ENCODE data around the gene ADARB1.

Gene ADARB1

GRCh38 chr21:45153358-45154318 lies 79.3 kb downstream of the ADARB1 start:
- Histone ChIP-seq H4K20me1 (ENCODE audit: low read depth, low read length) (no peaks in the 10 kb centered on the region), H3K4me2 (ENCODE audit: low read depth, low read length, poor library complexity, severe bottlenecking) (no peak overlapping the region), H3K36me3 (ENCODE audit: low read length) (no peaks in the 10 kb centered on the region), H3K27me3 (ENCODE audit: low read length) (no peaks in the 10 kb centered on the region), H3K4me3 (ENCODE audit: insufficient read depth, low read length, poor library complexity, severe bottlenecking) (no peak overlapping the region), H3K9me3 (ENCODE audit: insufficient read depth, low read length) (no peaks in the 10 kb centered on the region), H3F3A (ENCODE audit: insufficient read depth) (no peaks in the 10 kb centered on the region), H3K27ac (ENCODE audit: low read depth, low read length) (no peak overlapping the region), H3K79me2 (ENCODE audit: insufficient read depth, low read length) (no peaks in the 10 kb centered on the region), H3K9ac (ENCODE audit: low read length) (no peak overlapping the region), H3K9me2 (replicated peaks; ENCODE audit: insufficient read depth, low read length) (no peaks in the 10 kb centered on the region), H2AFZ (ENCODE audit: low read depth, low read length, severe bottlenecking) (no peak overlapping the region)
- TF ChIP-seq EZH2phosphoT487 (conservative IDR thresholded peaks at IDR 0.05; ENCODE audit: low read length) = no peak
- TF ChIP-seq CTCF (IDR thresholded peaks at IDR 0.05; ENCODE audit: insufficient read depth, low read length, poor library complexity, severe bottlenecking) = no peak

GRCh38 chr21:45154511-45155508 lies 80.4 kb downstream of the ADARB1 start:
- H3K4me2 ChIP-seq (ENCODE audit: low read depth, low read length, poor library complexity, severe bottlenecking) = no peak overlapping the region

GRCh38 chr21:45155910-45156309 lies 81.5 kb downstream of the ADARB1 start:
- H4K20me1 ChIP-seq (ENCODE audit: low read depth, low read length) = no peaks in the 10 kb centered on the region
- H3F3A ChIP-seq (ENCODE audit: insufficient read depth) = no peaks in the 10 kb centered on the region
- H3K36me3 ChIP-seq (ENCODE audit: low read length) = no peaks in the 10 kb centered on the region
- H3K27ac ChIP-seq (ENCODE audit: low read depth, low read length) = no peak overlapping the region
- no peak overlapping the region for H3K4me2 ChIP-seq (ENCODE audit: low read depth, low read length, poor library complexity, severe bottlenecking)
- H3K27me3 ChIP-seq (ENCODE audit: low read length) = no peaks in the 10 kb centered on the region
- H2AFZ ChIP-seq (ENCODE audit: low read depth, low read length, severe bottlenecking) = no peak overlapping the region
- H3K9me2 ChIP-seq (replicated peaks; ENCODE audit: insufficient read depth, low read length) = no peaks in the 10 kb centered on the region
- H3K79me2 ChIP-seq (ENCODE audit: insufficient read depth, low read length) = no peaks in the 10 kb centered on the region
- no peak overlapping the region for H3K9ac ChIP-seq (ENCODE audit: low read length)
- H3K4me3 ChIP-seq (ENCODE audit: insufficient read depth, low read length, poor library complexity, severe bottlenecking) = no peak overlapping the region
- H3K9me3 ChIP-seq (ENCODE audit: insufficient read depth, low read length) = no peaks in the 10 kb centered on the region
- no peak for TF ChIP-seq EZH2phosphoT487 (conservative IDR thresholded peaks at IDR 0.05; ENCODE audit: low read length)
- no peak for TF ChIP-seq CTCF (IDR thresholded peaks at IDR 0.05; ENCODE audit: insufficient read depth, low read length, poor library complexity, severe bottlenecking)

More at GRCh38 chr21:45154511-45155508, 80.4 kb downstream of the ADARB1 start:
- Histone ChIP-seq H3K9me3 (ENCODE audit: insufficient read depth, low read length) (no peaks in the 10 kb centered on the region), H3K4me3 (ENCODE audit: insufficient read depth, low read length, poor library complexity, severe bottlenecking) (no peak overlapping the region), H3K9me2 (replicated peaks; ENCODE audit: insufficient read depth, low read length) (no peaks in the 10 kb centered on the region), H4K20me1 (ENCODE audit: low read depth, low read length) (no peaks in the 10 kb centered on the region), H2AFZ (ENCODE audit: low read depth, low read length, severe bottlenecking) (no peak overlapping the region), H3K9ac (ENCODE audit: low read length) (no peak overlapping the region), H3K79me2 (ENCODE audit: insufficient read depth, low read length) (no peaks in the 10 kb centered on the region), H3K27ac (ENCODE audit: low read depth, low read length) (no peak overlapping the region), H3K36me3 (ENCODE audit: low read length) (no peaks in the 10 kb centered on the region), H3K27me3 (ENCODE audit: low read length) (no peaks in the 10 kb centered on the region), H3F3A (ENCODE audit: insufficient read depth) (no peaks in the 10 kb centered on the region)
- no peak for TF ChIP-seq EZH2phosphoT487 (conservative IDR thresholded peaks at IDR 0.05; ENCODE audit: low read length)
- TF ChIP-seq CTCF (IDR thresholded peaks at IDR 0.05; ENCODE audit: insufficient read depth, low read length, poor library complexity, severe bottlenecking) = no peak

Data from SU-DHL-6 (cell line).